ENCODE data around the gene SLC1A3.
"Not testable (repeated sequence)": the region's sequence is repeated elsewhere in the genome, so short reads cannot be mapped to it uniquely, and the experiment has no call there.

SLC1A3 gene

GRCh38 chr5:36630201-36631145 lies 24.1 kb downstream of the SLC1A3 start:
- Mint-ChIP-seq H3K4me1 (ENCODE audit: low read depth) (no peaks in the 10 kb centered on the region), H3K9me3 (no peaks in the 10 kb centered on the region), H3K27me3 (ENCODE audit: low read depth) (peaks cover 23% of the 10 kb centered on the region), H3K4me3 (no peak overlapping the region), H3K36me3 (ENCODE audit: low read depth) (no peaks in the 10 kb centered on the region), H3K27ac (no peak overlapping the region)
- DNase-seq (ENCODE audit: low spot score): no peak

- H3K4me3 Mint-ChIP-seq: no peak overlapping the region
- H3K27me3 Mint-ChIP-seq (ENCODE audit: low read depth): peaks cover 20% of the 10 kb centered on the region
- no peaks in the 10 kb centered on the region for H3K9me3 Mint-ChIP-seq
- H3K27ac Mint-ChIP-seq: no peak overlapping the region
- no peaks in the 10 kb centered on the region for H3K4me1 Mint-ChIP-seq (ENCODE audit: low read depth)
- no peak for DNase-seq (ENCODE audit: low spot score)
- no peaks in the 10 kb centered on the region for H3K36me3 Mint-ChIP-seq (ENCODE audit: low read depth)
Measured at GRCh38 chr5:36631154-36631553, 24.7 kb downstream of the SLC1A3 start.

GRCh38 chr5:36631620-36632362 lies 25.4 kb downstream of the SLC1A3 start:
- Mint-ChIP-seq H3K9me3 (no peaks in the 10 kb centered on the region), H3K27me3 (ENCODE audit: low read depth) (peaks cover 15% of the 10 kb centered on the region), H3K27ac (no peak overlapping the region), H3K4me1 (ENCODE audit: low read depth) (no peaks in the 10 kb centered on the region), H3K36me3 (ENCODE audit: low read depth) (no peaks in the 10 kb centered on the region), H3K4me3 (no peak overlapping the region)
- DNase-seq (ENCODE audit: low spot score): no peak

- Mint-ChIP-seq H3K27me3 (ENCODE audit: low read depth) (peaks cover 15% of the 10 kb centered on the region), H3K36me3 (ENCODE audit: low read depth) (no peaks in the 10 kb centered on the region), H3K27ac (no peak overlapping the region), H3K9me3 (no peaks in the 10 kb centered on the region), H3K4me1 (ENCODE audit: low read depth) (no peaks in the 10 kb centered on the region), H3K4me3 (no peak overlapping the region)
- no peak for DNase-seq (ENCODE audit: low spot score)
Measured at GRCh38 chr5:36632363-36632664, 25.9 kb downstream of the SLC1A3 start.

GRCh38 chr5:36635721-36636390 lies 29.4 kb downstream of the SLC1A3 start:
- peaks cover 7% of the 10 kb centered on the region for H3K27me3 Mint-ChIP-seq (ENCODE audit: low read depth)
- H3K27ac Mint-ChIP-seq: no peak overlapping the region
- no peaks in the 10 kb centered on the region for H3K36me3 Mint-ChIP-seq (ENCODE audit: low read depth)
- H3K4me1 Mint-ChIP-seq (ENCODE audit: low read depth): no peaks in the 10 kb centered on the region
- H3K4me3 Mint-ChIP-seq: no peak overlapping the region
- no peaks in the 10 kb centered on the region for H3K9me3 Mint-ChIP-seq
- no peak for DNase-seq (ENCODE audit: low spot score)

- H3K36me3 Mint-ChIP-seq (ENCODE audit: low read depth): no peaks in the 10 kb centered on the region
- peaks cover 6% of the 10 kb centered on the region for H3K27me3 Mint-ChIP-seq (ENCODE audit: low read depth)
- H3K4me3 Mint-ChIP-seq: no peak overlapping the region
- no peak for DNase-seq (ENCODE audit: low spot score)
- no peaks in the 10 kb centered on the region for H3K4me1 Mint-ChIP-seq (ENCODE audit: low read depth)
- H3K9me3 Mint-ChIP-seq: no peaks in the 10 kb centered on the region
- H3K27ac Mint-ChIP-seq: no peak overlapping the region
Measured at GRCh38 chr5:36637101-36637500, 30.7 kb downstream of the SLC1A3 start.

GRCh38 chr5:36637516-36637915 lies 31.1 kb downstream of the SLC1A3 start:
- H3K4me1 Mint-ChIP-seq (ENCODE audit: low read depth): no peaks in the 10 kb centered on the region
- no peak for DNase-seq (ENCODE audit: low spot score)
- H3K36me3 Mint-ChIP-seq (ENCODE audit: low read depth): no peaks in the 10 kb centered on the region
- H3K4me3 Mint-ChIP-seq: no peak overlapping the region
- no peak overlapping the region for H3K27ac Mint-ChIP-seq
- H3K9me3 Mint-ChIP-seq: no peaks in the 10 kb centered on the region
- peaks cover 7% of the 10 kb centered on the region for H3K27me3 Mint-ChIP-seq (ENCODE audit: low read depth)

GRCh38 chr5:36638056-36638455 lies 31.6 kb downstream of the SLC1A3 start:
- peaks cover 10% of the 10 kb centered on the region for H3K27me3 Mint-ChIP-seq (ENCODE audit: low read depth)

GRCh38 chr5:36640949-36641348 lies 34.5 kb downstream of the SLC1A3 start:
- H3K36me3 Mint-ChIP-seq (ENCODE audit: low read depth): no peaks in the 10 kb centered on the region
- DNase-seq (ENCODE audit: low spot score): no peak
- peaks cover 13% of the 10 kb centered on the region for H3K27me3 Mint-ChIP-seq (ENCODE audit: low read depth)
- H3K4me3 Mint-ChIP-seq: no peak overlapping the region
- H3K27ac Mint-ChIP-seq: no peak overlapping the region
- no peaks in the 10 kb centered on the region for H3K9me3 Mint-ChIP-seq
- H3K4me1 Mint-ChIP-seq (ENCODE audit: low read depth): no peaks in the 10 kb centered on the region

More at GRCh38 chr5:36638056-36638455, 31.6 kb downstream of the SLC1A3 start:
- Mint-ChIP-seq H3K9me3 (no peaks in the 10 kb centered on the region), H3K4me1 (ENCODE audit: low read depth) (no peaks in the 10 kb centered on the region), H3K36me3 (ENCODE audit: low read depth) (no peaks in the 10 kb centered on the region), H3K4me3 (no peak overlapping the region), H3K27ac (no peak overlapping the region)
- no peak for DNase-seq (ENCODE audit: low spot score)

GRCh38 chr5:36641431-36641830 lies 35.0 kb downstream of the SLC1A3 start:
- H3K27me3 Mint-ChIP-seq (ENCODE audit: low read depth): peaks cover 15% of the 10 kb centered on the region
- H3K27ac Mint-ChIP-seq: no peak overlapping the region
- H3K9me3 Mint-ChIP-seq: no peaks in the 10 kb centered on the region
- no peak for DNase-seq (ENCODE audit: low spot score)
- no peak overlapping the region for H3K4me3 Mint-ChIP-seq
- H3K4me1 Mint-ChIP-seq (ENCODE audit: low read depth): no peaks in the 10 kb centered on the region
- H3K36me3 Mint-ChIP-seq (ENCODE audit: low read depth): no peaks in the 10 kb centered on the region

GRCh38 chr5:36642089-36642488 lies 35.7 kb downstream of the SLC1A3 start:
- Mint-ChIP-seq H3K27ac (no peak overlapping the region), H3K9me3 (no peaks in the 10 kb centered on the region), H3K4me3 (no peak overlapping the region), H3K4me1 (ENCODE audit: low read depth) (no peaks in the 10 kb centered on the region), H3K36me3 (ENCODE audit: low read depth) (no peaks in the 10 kb centered on the region), H3K27me3 (ENCODE audit: low read depth) (peaks cover 18% of the 10 kb centered on the region)
- no peak for DNase-seq (ENCODE audit: low spot score)

- Mint-ChIP-seq H3K4me3 (no peak overlapping the region), H3K4me1 (ENCODE audit: low read depth) (no peaks in the 10 kb centered on the region), H3K9me3 (no peaks in the 10 kb centered on the region), H3K36me3 (ENCODE audit: low read depth) (no peaks in the 10 kb centered on the region), H3K27ac (no peak overlapping the region), H3K27me3 (ENCODE audit: low read depth) (peaks cover 18% of the 10 kb centered on the region)
- DNase-seq (ENCODE audit: low spot score): no peak
Measured at GRCh38 chr5:36643162-36643561, 36.8 kb downstream of the SLC1A3 start.

GRCh38 chr5:36643841-36644240 lies 37.4 kb downstream of the SLC1A3 start:
- peaks cover 22% of the 10 kb centered on the region for H3K27me3 Mint-ChIP-seq (ENCODE audit: low read depth)
- H3K4me1 Mint-ChIP-seq (ENCODE audit: low read depth): not testable (repeated sequence)

GRCh38 chr5:36644727-36645126 lies 38.3 kb downstream of the SLC1A3 start:
- H3K9me3 Mint-ChIP-seq: no peaks in the 10 kb centered on the region
- no peak overlapping the region for H3K27ac Mint-ChIP-seq
- no peak overlapping the region for H3K4me3 Mint-ChIP-seq
- H3K4me1 Mint-ChIP-seq (ENCODE audit: low read depth): no peaks in the 10 kb centered on the region
- DNase-seq (ENCODE audit: low spot score): no peak
- H3K27me3 Mint-ChIP-seq (ENCODE audit: low read depth): peaks cover 22% of the 10 kb centered on the region
- no peaks in the 10 kb centered on the region for H3K36me3 Mint-ChIP-seq (ENCODE audit: low read depth)

More at GRCh38 chr5:36643841-36644240, 37.4 kb downstream of the SLC1A3 start:
- not testable (repeated sequence) for H3K9me3 Mint-ChIP-seq; DNase-seq (ENCODE audit: low spot score); H3K27ac Mint-ChIP-seq; H3K36me3 Mint-ChIP-seq (ENCODE audit: low read depth); H3K4me3 Mint-ChIP-seq

Data from T-helper 2 cell treated with Interferon-gamma antibody and Interleukin-4, amounts not matched to agents 5 μg/mL and 100 μg/mL, for 36 hours (primary cell).